OCI-LY3 (cell line): ENCODE data around the gene UGT1A9.

Experiments used
- H2AFZ ChIP-seq: fragments of 200-600, 300-600 bp; shearing (Covaris generic); 2 replicates; pipeline ENCODE4 v1.6.0; 2014; ENCODE audit warnings: antibody characterized with exemption, low read depth, low read length
- H3K27ac ChIP-seq: fragments of 200-600, 300-600 bp; sonication (generic); 2 replicates; pipeline ENCODE4 v1.5.1; 2014; ENCODE audit warnings: mild to moderate bottlenecking, low read length, moderate library complexity, mixed read lengths
- H3K27me3 ChIP-seq: fragments of 200-600, 300-600 bp; sonication (generic); 2 replicates; pipeline ENCODE4 v1.6.1; 2014; ENCODE audit warnings: low read depth, low read length, mixed read lengths
- H3K36me3 ChIP-seq: fragments of 200-600, 300-600 bp; sonication (generic); replicated peaks from 2 replicates; pipeline ENCODE3; 2014; ENCODE audit warnings: low read depth, low read length, mixed read lengths
- H3K4me1 ChIP-seq: fragments of 300-600, 200-600 bp; sonication (generic); 2 replicates; pipeline ENCODE4 v1.6.1; 2014; ENCODE audit warnings: low read length, mixed read lengths
- H3K4me2 ChIP-seq: fragments of 200-600, 300-600 bp; sonication (generic); 2 replicates; pipeline ENCODE4 v1.6.1; 2014; ENCODE audit warnings: low read length, mixed read lengths
- H3K4me3 ChIP-seq: fragments of 300-600, 200-600 bp; sonication (generic); 2 replicates; pipeline ENCODE4 v1.5.1; 2014; ENCODE audit warnings: antibody characterized with exemption, mild to moderate bottlenecking, low read length, moderate library complexity
- H3K79me2 ChIP-seq: fragments of 300-600, 200-600 bp; shearing (Covaris generic); 2 replicates; pipeline ENCODE4 v1.6.1; 2014; ENCODE audit warnings: mild to moderate bottlenecking, low read length, mixed read lengths
- H3K9ac ChIP-seq: fragments of 300-600, 200-600 bp; shearing (Covaris generic); 2 replicates; pipeline ENCODE4 v1.6.0; 2014; ENCODE audit warnings: mild to moderate bottlenecking, low read length, moderate library complexity
- H3K9me3 ChIP-seq: fragments of 200-600, 300-600 bp; shearing (Covaris generic); 2 replicates; pipeline ENCODE4 v1.6.1; 2014; ENCODE audit warnings: low read length, mixed read lengths; ENCODE audit not compliant: insufficient read depth
- H4K20me1 ChIP-seq: fragments of 200-600, 300-600 bp; sonication (generic); 2 replicates; pipeline ENCODE4 v1.6.1; 2016; ENCODE audit warnings: low read length, mixed read lengths; ENCODE audit not compliant: insufficient read depth
- EZH2phosphoT487 ChIP-seq: fragments of 200-600 bp; shearing (Covaris generic); IDR thresholded peaks from 2 replicates; pipeline ENCODE4 v1.6.1; 2018; ENCODE audit warnings: antibody characterized with exemption, mixed run types, low read depth
- TF ChIP-seq, protein P1 (sequence below): fragments of 200-600, 300-600 bp; sonication (generic); IDR thresholded peaks from 2 replicates; pipeline ENCODE4 v1.5.1; 2014; ENCODE audit warnings: antibody characterized with exemption, low read length, low read depth

UGT1A9 gene

DNA sequence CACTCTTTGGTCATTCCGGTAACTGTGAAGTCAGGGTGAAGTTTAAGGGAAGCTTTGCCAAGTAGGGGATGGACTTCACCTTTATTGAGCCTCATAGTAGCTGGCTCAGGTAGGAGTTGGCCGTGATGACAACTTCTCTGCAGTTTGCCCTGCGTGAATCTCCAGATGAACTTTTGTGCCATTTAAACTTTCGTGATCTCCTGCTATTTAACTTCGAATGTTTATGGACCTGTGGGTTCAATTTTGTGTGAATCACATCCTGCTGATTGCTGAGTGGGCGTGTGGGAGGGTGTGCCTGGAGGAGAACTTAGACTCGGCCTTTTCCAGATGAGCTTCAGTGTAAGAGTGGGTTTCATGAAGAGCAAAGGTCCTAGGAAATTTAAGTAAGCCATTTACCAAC is 92.6 kb downstream of the UGT1A9 start:
- H3K9me3 ChIP-seq: no peaks in the 10 kb centered on the region
- H3K27me3 ChIP-seq: peaks cover 11% of the 10 kb centered on the region; the same call in 1 of the 2 replicates
- H3K36me3 ChIP-seq: no peaks in the 10 kb centered on the region
- TF ChIP-seq EZH2phosphoT487: no peak
- TF ChIP-seq, protein P1, sequence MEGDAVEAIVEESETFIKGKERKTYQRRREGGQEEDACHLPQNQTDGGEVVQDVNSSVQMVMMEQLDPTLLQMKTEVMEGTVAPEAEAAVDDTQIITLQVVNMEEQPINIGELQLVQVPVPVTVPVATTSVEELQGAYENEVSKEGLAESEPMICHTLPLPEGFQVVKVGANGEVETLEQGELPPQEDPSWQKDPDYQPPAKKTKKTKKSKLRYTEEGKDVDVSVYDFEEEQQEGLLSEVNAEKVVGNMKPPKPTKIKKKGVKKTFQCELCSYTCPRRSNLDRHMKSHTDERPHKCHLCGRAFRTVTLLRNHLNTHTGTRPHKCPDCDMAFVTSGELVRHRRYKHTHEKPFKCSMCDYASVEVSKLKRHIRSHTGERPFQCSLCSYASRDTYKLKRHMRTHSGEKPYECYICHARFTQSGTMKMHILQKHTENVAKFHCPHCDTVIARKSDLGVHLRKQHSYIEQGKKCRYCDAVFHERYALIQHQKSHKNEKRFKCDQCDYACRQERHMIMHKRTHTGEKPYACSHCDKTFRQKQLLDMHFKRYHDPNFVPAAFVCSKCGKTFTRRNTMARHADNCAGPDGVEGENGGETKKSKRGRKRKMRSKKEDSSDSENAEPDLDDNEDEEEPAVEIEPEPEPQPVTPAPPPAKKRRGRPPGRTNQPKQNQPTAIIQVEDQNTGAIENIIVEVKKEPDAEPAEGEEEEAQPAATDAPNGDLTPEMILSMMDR: no peak
- no peak overlapping the region for H3K4me2 ChIP-seq
- H3K79me2 ChIP-seq: no peaks in the 10 kb centered on the region
- no peak overlapping the region for H2AFZ ChIP-seq
- no peaks in the 10 kb centered on the region for H3K4me1 ChIP-seq
- no peak overlapping the region for H3K27ac ChIP-seq
- no peaks in the 10 kb centered on the region for H4K20me1 ChIP-seq
- H3K4me3 ChIP-seq: no peak overlapping the region
- no peak overlapping the region for H3K9ac ChIP-seq

DNA sequence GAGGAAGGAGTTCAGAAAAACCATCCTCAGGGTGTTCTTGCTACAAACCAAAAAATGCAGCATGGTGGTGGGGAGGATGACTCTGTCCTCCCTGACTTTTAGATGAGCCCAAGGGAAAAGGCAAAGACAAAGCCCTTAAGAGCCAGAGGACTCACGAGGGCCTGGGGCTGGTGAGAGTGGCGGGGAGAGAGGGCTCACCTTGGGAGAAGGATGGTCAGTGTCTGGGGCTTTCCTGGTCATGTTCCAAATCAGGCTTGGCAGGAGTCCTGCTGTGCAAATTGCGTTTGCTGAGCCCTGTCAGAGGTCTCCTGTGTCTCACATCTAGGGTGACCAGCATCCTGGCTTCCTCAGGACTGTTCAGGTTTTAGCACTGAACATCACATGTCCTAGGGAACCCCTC is 93.1 kb downstream of the UGT1A9 start:
- H3K36me3 ChIP-seq: no peaks in the 10 kb centered on the region
- no peaks in the 10 kb centered on the region for H4K20me1 ChIP-seq
- no peak overlapping the region for H3K4me3 ChIP-seq
- no peaks in the 10 kb centered on the region for H3K4me1 ChIP-seq
- no peak overlapping the region for H3K4me2 ChIP-seq
- H3K27me3 ChIP-seq: peaks cover 11% of the 10 kb centered on the region; the same call in 1 of the 2 replicates
- H2AFZ ChIP-seq: no peak overlapping the region
- no peaks in the 10 kb centered on the region for H3K79me2 ChIP-seq
- TF ChIP-seq EZH2phosphoT487: no peak
- TF ChIP-seq, protein P1: no peak
- H3K9ac ChIP-seq: no peak overlapping the region
- no peak overlapping the region for H3K27ac ChIP-seq
- H3K9me3 ChIP-seq: no peaks in the 10 kb centered on the region

DNA sequence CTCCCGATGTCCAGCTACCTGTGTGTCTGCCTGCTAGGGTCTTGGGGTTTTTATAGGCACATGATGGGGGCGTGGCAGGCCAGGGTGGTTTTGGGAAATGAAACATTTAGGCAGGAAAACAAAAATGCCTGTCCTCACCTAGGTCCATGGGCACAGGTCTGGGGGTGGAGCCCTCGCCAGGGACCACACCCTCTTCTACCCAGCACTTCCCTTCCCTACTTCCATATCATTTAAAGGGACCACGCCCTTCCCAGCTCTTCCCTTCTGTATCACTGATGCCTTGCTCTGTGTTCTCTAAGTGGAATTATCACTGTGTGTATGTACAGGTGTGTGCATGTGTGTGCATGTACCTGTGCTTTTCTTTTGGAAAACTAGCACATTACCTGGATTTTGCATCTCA is 94.7 kb downstream of the UGT1A9 start:
- no peaks in the 10 kb centered on the region for H3K9me3 ChIP-seq
- H4K20me1 ChIP-seq: no peaks in the 10 kb centered on the region
- no peak overlapping the region for H2AFZ ChIP-seq
- TF ChIP-seq, protein P1: no peak
- TF ChIP-seq EZH2phosphoT487: no peak
- no peaks in the 10 kb centered on the region for H3K4me1 ChIP-seq
- H3K27me3 ChIP-seq: peaks cover 11% of the 10 kb centered on the region; the same call in 1 of the 2 replicates
- H3K4me2 ChIP-seq: no peak overlapping the region
- no peak overlapping the region for H3K9ac ChIP-seq
- no peaks in the 10 kb centered on the region for H3K79me2 ChIP-seq
- no peaks in the 10 kb centered on the region for H3K36me3 ChIP-seq
- H3K4me3 ChIP-seq: no peak overlapping the region
- no peak overlapping the region for H3K27ac ChIP-seq

DNA sequence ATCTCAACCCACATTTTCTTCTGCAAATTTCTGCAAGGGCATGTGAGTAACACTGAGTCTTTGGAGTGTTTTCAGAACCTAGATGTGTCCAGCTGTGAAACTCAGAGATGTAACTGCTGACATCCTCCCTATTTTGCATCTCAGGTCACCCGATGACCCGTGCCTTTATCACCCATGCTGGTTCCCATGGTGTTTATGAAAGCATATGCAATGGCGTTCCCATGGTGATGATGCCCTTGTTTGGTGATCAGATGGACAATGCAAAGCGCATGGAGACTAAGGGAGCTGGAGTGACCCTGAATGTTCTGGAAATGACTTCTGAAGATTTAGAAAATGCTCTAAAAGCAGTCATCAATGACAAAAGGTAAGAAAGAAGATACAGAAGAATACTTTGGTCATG is 96.4 kb downstream of the UGT1A9 start:
- no peak overlapping the region for H3K9ac ChIP-seq
- no peaks in the 10 kb centered on the region for H3K9me3 ChIP-seq
- no peaks in the 10 kb centered on the region for H3K4me1 ChIP-seq
- H3K27ac ChIP-seq: no peak overlapping the region
- H3K4me3 ChIP-seq: no peak overlapping the region
- no peak overlapping the region for H2AFZ ChIP-seq
- H3K27me3 ChIP-seq: peaks cover 11% of the 10 kb centered on the region; the same call in 1 of the 2 replicates
- no peaks in the 10 kb centered on the region for H4K20me1 ChIP-seq
- TF ChIP-seq, protein P1: no peak
- no peak for TF ChIP-seq EZH2phosphoT487
- no peaks in the 10 kb centered on the region for H3K79me2 ChIP-seq
- H3K36me3 ChIP-seq: no peaks in the 10 kb centered on the region
- no peak overlapping the region for H3K4me2 ChIP-seq
